HFFc6 (cell line): ENCODE measurements around the gene MTERF4. TPM values are rescaled to one million over a fixed set of nuclear protein-coding genes. Genes with fewer than 3 reads are reported as not detected.

Experiments used
- DNase-seq: peaks from one replicate; pipeline ENCODE4 v3.0.0-alpha.2; 2018
- H3K27ac Mint-ChIP-seq: 2 replicates; pipeline ENCODE4 v1.8.0; 2020; ENCODE audit warnings: mild to moderate bottlenecking, mixed read lengths
- H3K27me3 Mint-ChIP-seq: 2 replicates; pipeline ENCODE4 v1.8.0; 2021; ENCODE audit warnings: mild to moderate bottlenecking, moderate library complexity, mixed read lengths; ENCODE audit not compliant: insufficient read depth
- H3K36me3 Mint-ChIP-seq: 2 replicates; pipeline ENCODE4 v1.8.0; 2021; ENCODE audit warnings: low read depth, mixed read lengths
- H3K4me1 Mint-ChIP-seq: 2 replicates; pipeline ENCODE4 v1.8.0; 2020; ENCODE audit warnings: low read depth, mixed read lengths
- H3K4me3 Mint-ChIP-seq: 2 replicates; pipeline ENCODE4 v1.8.0; 2020; ENCODE audit warnings: mild to moderate bottlenecking, moderate library complexity, mixed read lengths
- H3K9me3 Mint-ChIP-seq: 2 replicates; pipeline ENCODE4 v1.8.0; 2020; ENCODE audit warnings: mild to moderate bottlenecking, mixed read lengths
- CTCF ChIP-seq: fragments of 200-600 bp; sonication (generic); IDR thresholded peaks from 2 replicates; pipeline ENCODE4 v1.5.0; 2021; ENCODE audit warnings: antibody characterized with exemption, mild to moderate bottlenecking
- total RNA-seq, 6 experiments: library from RNA; stranded (reverse); fragmentation: NEBNext Ultra II Directional; extraction: Animal tissue kit (Norgen Biotek cat#: 25700); gene quantifications; 2 replicates in 1 of 6; 3 replicates in 5 of 6; pipeline ENCODE4 v1.2.3, GENCODE V29; 2021

Gene MTERF4
- total RNA-seq, 6 experiments from 2014 or later: 17.2 to 20.6 (median 17.9) TPM

- H3K27me3 Mint-ChIP-seq: peaks cover 5% of the 10 kb centered on the region
- no peak overlapping the region for H3K4me3 Mint-ChIP-seq
- H3K4me1 Mint-ChIP-seq: peaks cover 2% of the 10 kb centered on the region; the same call in 1 of the 2 replicates
- no peak overlapping the region for H3K27ac Mint-ChIP-seq
- peaks cover 23% of the 10 kb centered on the region for H3K36me3 Mint-ChIP-seq
- no peaks in the 10 kb centered on the region for H3K9me3 Mint-ChIP-seq
- no peak for TF ChIP-seq CTCF
- no peak for DNase-seq
These were observed 14.4 kb downstream of the MTERF4 start for GRCh38 chr2:241087420-241088268.

- no peak for DNase-seq
- no peak for TF ChIP-seq CTCF
- Mint-ChIP-seq H3K27ac (no peak overlapping the region), H3K27me3 (peaks cover 3% of the 10 kb centered on the region), H3K4me3 (no peak overlapping the region), H3K36me3 (peaks cover 23% of the 10 kb centered on the region), H3K4me1 (no peaks in the 10 kb centered on the region), H3K9me3 (no peaks in the 10 kb centered on the region)
These were observed 17.1 kb downstream of the MTERF4 start for GRCh38 chr2:241084856-241085444.

- no peak overlapping the region for H3K4me3 Mint-ChIP-seq
- no peaks in the 10 kb centered on the region; the same call in 1 of the 2 replicates for H3K4me1 Mint-ChIP-seq
- DNase-seq: no peak
- no peak overlapping the region for H3K27ac Mint-ChIP-seq
- TF ChIP-seq CTCF: no peak
- peaks cover 12% of the 10 kb centered on the region for H3K36me3 Mint-ChIP-seq
- no peaks in the 10 kb centered on the region for H3K9me3 Mint-ChIP-seq
- peaks cover 3% of the 10 kb centered on the region for H3K27me3 Mint-ChIP-seq
These were observed 19.0 kb downstream of the MTERF4 start for GRCh38 chr2:241083091-241083415.

GRCh38 chr2:241082341-241083090 lies 19.6 kb downstream of the MTERF4 start:
- no peak for TF ChIP-seq CTCF
- DNase-seq: no peak
- Mint-ChIP-seq H3K4me1 (no peaks in the 10 kb centered on the region; the same call in 1 of the 2 replicates), H3K4me3 (no peak overlapping the region), H3K36me3 (peaks cover 9% of the 10 kb centered on the region), H3K27ac (no peak overlapping the region), H3K9me3 (no peaks in the 10 kb centered on the region), H3K27me3 (peaks cover 3% of the 10 kb centered on the region)

- H3K4me3 Mint-ChIP-seq: no peak overlapping the region
- H3K9me3 Mint-ChIP-seq: no peaks in the 10 kb centered on the region
- H3K27ac Mint-ChIP-seq: no peak overlapping the region
- H3K4me1 Mint-ChIP-seq: no peaks in the 10 kb centered on the region; the same call in 1 of the 2 replicates
- H3K27me3 Mint-ChIP-seq: peaks cover 3% of the 10 kb centered on the region
- no peak for DNase-seq
- H3K36me3 Mint-ChIP-seq: peaks cover 8% of the 10 kb centered on the region
- TF ChIP-seq CTCF: no peak
These were observed 20.3 kb downstream of the MTERF4 start for GRCh38 chr2:241081643-241082340.
